ENCODE measurements around the gene GLIS1.

GLIS1 gene

GRCh38 chr1:53717025-53717804, 21.7 kb downstream of the GLIS1 start:
- DNase-seq (ENCODE audit: low read depth) = no peak

GRCh38 chr1:53716150-53716549, 22.8 kb downstream of the GLIS1 start:
- no peak for DNase-seq (ENCODE audit: low read depth)

- no peak for DNase-seq (ENCODE audit: low read depth)
Observed at GRCh38 chr1:53715478-53715877, 23.5 kb downstream of the GLIS1 start.

- DNase-seq (ENCODE audit: low read depth) = no peak
Observed at GRCh38 chr1:53712276-53712675, 26.7 kb downstream of the GLIS1 start.

- DNase-seq (ENCODE audit: low read depth) = no peak
Observed at GRCh38 chr1:53710584-53710983, 28.4 kb downstream of the GLIS1 start.

- DNase-seq (ENCODE audit: low read depth) = no peak
Observed at GRCh38 chr1:53708687-53709086, 30.3 kb downstream of the GLIS1 start.

GRCh38 chr1:53706356-53706755, 32.6 kb downstream of the GLIS1 start:
- DNase-seq (ENCODE audit: low read depth) = no peak

GRCh38 chr1:53705446-53706096, 33.4 kb downstream of the GLIS1 start:
- no peak for DNase-seq (ENCODE audit: low read depth)

GRCh38 chr1:53704804-53705445, 34.0 kb downstream of the GLIS1 start:
- no peak for DNase-seq (ENCODE audit: low read depth)

GRCh38 chr1:53704304-53704703, 34.7 kb downstream of the GLIS1 start:
- DNase-seq (ENCODE audit: low read depth) = no peak

GRCh38 chr1:53703174-53703573, 35.8 kb downstream of the GLIS1 start:
- no peak for DNase-seq (ENCODE audit: low read depth)

GRCh38 chr1:53702341-53702740, 36.6 kb downstream of the GLIS1 start:
- DNase-seq (ENCODE audit: low read depth) = no peak

GRCh38 chr1:53700776-53701175, 38.2 kb downstream of the GLIS1 start:
- no peak for DNase-seq (ENCODE audit: low read depth)

- DNase-seq (ENCODE audit: low read depth) = no peak
Observed at GRCh38 chr1:53699981-53700380, 39.0 kb downstream of the GLIS1 start.

- DNase-seq (ENCODE audit: low read depth) = no peak
Observed at GRCh38 chr1:53698384-53698980, 40.5 kb downstream of the GLIS1 start.

- DNase-seq (ENCODE audit: low read depth) = no peak
Observed at GRCh38 chr1:53697721-53698383, 41.1 kb downstream of the GLIS1 start.

GRCh38 chr1:53696990-53697389, 42.0 kb downstream of the GLIS1 start:
- DNase-seq (ENCODE audit: low read depth) = no peak

GRCh38 chr1:53696571-53696970, 42.4 kb downstream of the GLIS1 start:
- DNase-seq (ENCODE audit: low read depth) = no peak

- DNase-seq (ENCODE audit: low read depth) = no peak
Observed at GRCh38 chr1:53696051-53696450, 42.9 kb downstream of the GLIS1 start.

GRCh38 chr1:53695116-53695515, 43.8 kb downstream of the GLIS1 start:
- DNase-seq (ENCODE audit: low read depth) = no peak

GRCh38 chr1:53694718-53695091, 44.3 kb downstream of the GLIS1 start:
- DNase-seq (ENCODE audit: low read depth) = no peak

All from fibroblast of the conjunctiva (primary cell).